ENCODE results near the gene VPS41.

Gene VPS41

GRCh38 chr7:38736138-38736537, 172.9 kb downstream of the VPS41 start:
- Mint-ChIP-seq H3K36me3 (ENCODE audit: low read depth) (peaks cover 29% of the 10 kb centered on the region), H3K27me3 (ENCODE audit: low read depth, poor library complexity) (no peaks in the 10 kb centered on the region), H3K4me3 (no peak overlapping the region), H3K9me3 (no peaks in the 10 kb centered on the region), H3K4me1 (no peaks in the 10 kb centered on the region), H3K27ac (no peak overlapping the region)
- no peak for DNase-seq
- no peak for TF ChIP-seq CTCF (IDR thresholded peaks at IDR 0.05)

- no peak for TF ChIP-seq CTCF (IDR thresholded peaks at IDR 0.05)
- Mint-ChIP-seq H3K4me1 (peaks cover 6% of the 10 kb centered on the region), H3K9me3 (no peaks in the 10 kb centered on the region), H3K4me3 (no peak overlapping the region), H3K27ac (no peak overlapping the region), H3K27me3 (ENCODE audit: low read depth, poor library complexity) (no peaks in the 10 kb centered on the region), H3K36me3 (ENCODE audit: low read depth) (peaks cover 41% of the 10 kb centered on the region)
- no peak for DNase-seq
Measured at GRCh38 chr7:38731215-38731614, 177.8 kb downstream of the VPS41 start.

DNA sequence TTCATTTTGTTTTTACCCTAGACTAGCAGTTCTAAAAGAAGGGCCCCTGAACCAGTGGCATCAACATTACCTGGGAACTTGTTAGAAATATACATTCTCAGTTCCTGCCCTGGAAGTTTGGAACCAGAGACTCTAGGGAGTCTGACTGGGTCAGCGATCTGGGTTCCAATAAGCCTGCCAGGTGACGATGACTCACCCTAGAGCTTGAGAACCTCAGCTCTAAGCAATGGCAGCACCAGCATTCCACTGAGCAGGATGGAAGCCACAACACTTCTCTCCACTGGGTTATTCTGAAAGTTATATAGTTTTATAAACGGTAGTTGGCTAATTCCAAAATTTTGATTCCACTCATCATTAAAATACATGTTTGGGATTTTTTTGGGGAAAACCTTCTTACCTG, 180.8 kb downstream of the VPS41 start:
- Mint-ChIP-seq H3K4me1 (peaks cover 6% of the 10 kb centered on the region), H3K4me3 (no peak overlapping the region), H3K36me3 (ENCODE audit: low read depth) (peaks cover 46% of the 10 kb centered on the region), H3K27ac (no peak overlapping the region), H3K27me3 (ENCODE audit: low read depth, poor library complexity) (no peaks in the 10 kb centered on the region), H3K9me3 (no peaks in the 10 kb centered on the region)
- DNase-seq: no peak
- TF ChIP-seq CTCF (IDR thresholded peaks at IDR 0.05): no peak

GRCh38 chr7:38727184-38727940, 181.6 kb downstream of the VPS41 start:
- H3K36me3 Mint-ChIP-seq (ENCODE audit: low read depth): peaks cover 46% of the 10 kb centered on the region
- no peaks in the 10 kb centered on the region for H3K27me3 Mint-ChIP-seq (ENCODE audit: low read depth, poor library complexity)
- no peak overlapping the region for H3K27ac Mint-ChIP-seq
- peaks cover 6% of the 10 kb centered on the region for H3K4me1 Mint-ChIP-seq
- TF ChIP-seq CTCF (IDR thresholded peaks at IDR 0.05): no peak
- no peak overlapping the region for H3K4me3 Mint-ChIP-seq
- H3K9me3 Mint-ChIP-seq: no peaks in the 10 kb centered on the region
- DNase-seq: no peak

GRCh38 chr7:38723327-38723726, 185.7 kb downstream of the VPS41 start:
- no peak overlapping the region for H3K4me3 Mint-ChIP-seq
- H3K27me3 Mint-ChIP-seq (ENCODE audit: low read depth, poor library complexity): peaks cover 9% of the 10 kb centered on the region
- TF ChIP-seq CTCF (IDR thresholded peaks at IDR 0.05): no peak
- peaks cover 4% of the 10 kb centered on the region for H3K9me3 Mint-ChIP-seq
- DNase-seq: no peak
- peaks cover 48% of the 10 kb centered on the region for H3K36me3 Mint-ChIP-seq (ENCODE audit: low read depth)
- peaks cover 10% of the 10 kb centered on the region for H3K4me1 Mint-ChIP-seq
- H3K27ac Mint-ChIP-seq: no peak overlapping the region

DNA sequence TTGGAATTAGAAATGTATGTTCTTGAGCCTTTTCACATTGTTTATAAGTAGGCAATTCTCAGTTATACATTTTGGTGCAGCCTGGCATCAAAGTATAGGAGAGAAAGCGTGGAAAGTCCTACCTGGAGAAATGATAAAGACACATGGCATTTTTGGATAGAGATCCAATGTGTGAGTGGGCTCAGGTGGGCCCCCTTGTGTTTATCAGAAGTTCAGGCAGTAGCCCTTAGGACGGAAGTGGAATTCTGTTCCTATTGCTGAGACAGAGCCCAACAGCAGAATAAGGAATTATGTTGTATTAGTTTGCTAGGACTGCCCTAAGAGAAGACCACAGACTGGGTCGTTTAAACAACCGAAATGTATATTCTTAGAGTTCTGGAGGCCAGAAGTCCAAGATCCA, 192.6 kb downstream of the VPS41 start:
- Mint-ChIP-seq H3K27ac (no peak overlapping the region), H3K4me1 (peaks cover 1% of the 10 kb centered on the region), H3K9me3 (peaks cover 12% of the 10 kb centered on the region), H3K36me3 (ENCODE audit: low read depth) (peaks cover 32% of the 10 kb centered on the region), H3K4me3 (no peak overlapping the region), H3K27me3 (ENCODE audit: low read depth, poor library complexity) (peaks cover 5% of the 10 kb centered on the region)
- TF ChIP-seq CTCF (IDR thresholded peaks at IDR 0.05): no peak
- DNase-seq: no peak

All from nephron progenitor cell (in vitro differentiated cells).